Pancreas (tissue), 10 donors: ENCODE data around the gene IGDCC3. TPM values are rescaled to one million over a fixed set of nuclear protein-coding genes. Genes with fewer than 3 reads are reported as not detected.

Experiments
- ATAC-seq, 4 donors: fragments of 200-7000 bp; cut with Tn5 transposase; one replicate each; pipeline versions ENCODE4 v1.8.0 to v1.9.1; 2020; ENCODE audit warnings: mild to moderate bottlenecking in 4 of 4, moderate library complexity in 4 of 4
- DNase-seq, 6 donors: peaks; one replicate each; pipeline ENCODE4 v3.0.0-alpha.2; 2020
- FAIRE-seq: peaks from 2 replicates; lab custom pipeline; 2012; peaks lifted over from hg19 to GRCh38; lab: Jason Lieb, UNC
- H3K27ac ChIP-seq, 4 donors: fragments of 200-600 bp; sonication (generic); 1 replicate in 3 of 4; 2 replicates in 1 of 4; pipeline versions ENCODE4 v1.5.0 to v1.8.0; 2020
- H3K27me3 ChIP-seq, 4 donors: fragments of 200-600 bp; one replicate each; pipeline ENCODE4 v1.8.0; 2021
- H3K36me3 ChIP-seq, 3 donors: fragments of 200-600 bp; sonication (generic) in 1 of 3; one replicate each; pipeline versions ENCODE4 v1.5.0 to v1.8.0; 2020 to 2021
- H3K4me1 ChIP-seq, 3 donors: fragments of 200-600 bp; one replicate each; pipeline ENCODE4 v1.8.0; 2021
- H3K4me3 ChIP-seq, 4 donors: fragments of 200-600 bp; sonication (generic) in 2 of 4; one replicate each; pipeline versions ENCODE4 v1.5.0 to v1.8.0; 2020 to 2021
- H3K9me3 ChIP-seq, 4 donors: fragments of 200-600 bp; one replicate each; pipeline ENCODE4 v1.8.0; 2021
- CTCF ChIP-seq, 4 donors: fragments of 200-600 bp; sonication (generic) in 3 of 4; IDR thresholded peaks; one replicate each; pipeline versions ENCODE4 v1.5.0 to v1.8.0; 2021; ENCODE audit warnings: antibody characterized with exemption in 4 of 4
- WGBS, 2 donors: extraction: QIAGEN DNeasy Blood & Tissue Kit; methylation state at CpG; one replicate each; pipeline ENCODE4 v1.1.7; 2013; 5-methylcytosine and 5-hydroxymethylcytosine counted together
- intact Hi-C, 3 donors: fragments of 100-400 bp; cut with DNase I; formaldehyde crosslinking; loops; one replicate each; pipeline versions ENCODE4 v1.11.1 to v1.14.2; 2022
- polyA plus RNA-seq, 2 donors: library from polyadenylated mRNA; stranded (reverse); fragments of 200-250 nt; gene quantifications; one replicate each; pipeline ENCODE4 v1.2.3, GENCODE V29; 2013
- total RNA-seq, 6 donors: library from RNA; stranded (reverse); fragmentation: NEBNext Ultra II Directional in 4 of 6; extraction: Animal tissue kit (Norgen Biotek cat#: 25700) in 4 of 6; gene quantifications; one replicate each; pipeline versions ENCODE4 v1.2.1 to v1.2.4, GENCODE V29; 2021 to 2023
- donor health status: healthy with polysubstance abuse.
- donor health status: DM: no; HTN: no; CAD: no; lungs with moderate emphysema.
- donor health status: DM: no; HTN: no; CAD: no.
- donor health status: control.
- donor health status: control.
- donor health status: Bipolar disorder and iron deficiency.
- donor health status: DM: yes; HTN: yes; CAD: no.
- donor health status: DM: no; HTN: no; CAD: no.
- donor health status: DM: no; HTN: no; CAD: no.
- donor health status: DM: yes; HTN: yes; CAD: no.

Gene IGDCC3
- total and polyA plus RNA-seq, 8 donors = 0.32 TPM; not detected in 7

GRCh38 chr15:65335278-65336055 lies 42.3 kb downstream of the IGDCC3 start:
- Histone ChIP-seq H3K27ac (no peak overlapping the region), H3K4me3 (no peak overlapping the region), H3K36me3 (no peaks in the 10 kb centered on the region), H3K27me3 (no peaks in the 10 kb centered on the region), H3K4me1 (no peaks in the 10 kb centered on the region), H3K9me3 (no peaks in the 10 kb centered on the region)
- no peak for ATAC-seq
- no peak for DNase-seq
- intact Hi-C loops = no loop called here
- 77 to 84% methylated on average over 19 of the region's 19 CpGs for whole genome bisulfite sequencing, 2 donors
- no peak for FAIRE-seq
- TF ChIP-seq CTCF (IDR thresholded peaks at IDR 0.05) = no peak

GRCh38 chr15:65334586-65335231 lies 43.1 kb downstream of the IGDCC3 start:
- WGBS, 2 donors = 69 to 73% methylated on average over 20 of the region's 20 CpGs
- no peaks in the 10 kb centered on the region for H3K9me3 ChIP-seq
- FAIRE-seq (no peak), DNase-seq (no peak), ATAC-seq (no peak)
- H3K27ac ChIP-seq = no peak overlapping the region
- intact Hi-C loops = no loop called here
- no peaks in the 10 kb centered on the region for H3K27me3 ChIP-seq
- no peak overlapping the region for H3K4me3 ChIP-seq
- no peaks in the 10 kb centered on the region for H3K36me3 ChIP-seq
- no peaks in the 10 kb centered on the region for H3K4me1 ChIP-seq
- TF ChIP-seq CTCF (IDR thresholded peaks at IDR 0.05) = no peak

- Histone ChIP-seq H3K4me3 (no peak overlapping the region), H3K9me3 (no peaks in the 10 kb centered on the region), H3K4me1 (no peaks in the 10 kb centered on the region), H3K27ac (no peak overlapping the region), H3K27me3 (no peaks in the 10 kb centered on the region), H3K36me3 (no peaks in the 10 kb centered on the region)
- ATAC-seq (no peak), FAIRE-seq (no peak), DNase-seq (no peak)
- WGBS, 2 donors = 61 to 74% methylated on average over 5 of the region's 5 CpGs
- intact Hi-C loops = no loop called here
- TF ChIP-seq CTCF (IDR thresholded peaks at IDR 0.05) = no peak
These were observed 43.9 kb downstream of the IGDCC3 start for GRCh38 chr15:65333856-65334255.

- Histone ChIP-seq H3K4me3 (no peak overlapping the region), H3K27ac (no peak overlapping the region), H3K36me3 (no peaks in the 10 kb centered on the region), H3K4me1 (no peaks in the 10 kb centered on the region), H3K27me3 (no peaks in the 10 kb centered on the region), H3K9me3 (no peaks in the 10 kb centered on the region)
- WGBS, 2 donors = 69 to 79% methylated on average over 16 of the region's 16 CpGs
- TF ChIP-seq CTCF (IDR thresholded peaks at IDR 0.05) = no peak
- DNase-seq (no peak), ATAC-seq (peak in 1 of 4 donors; percentile 14), FAIRE-seq (no peak)
- intact Hi-C loops = no loop called here
These were observed 44.5 kb downstream of the IGDCC3 start for GRCh38 chr15:65333148-65333820.
